Measurements from ENCODE around the gene CAT.

GRCh38 chr11:34510218-34510617 lies 71.5 kb downstream of the CAT start:
- TF ChIP-seq EZH2 (IDR thresholded peaks at IDR 0.05; ENCODE audit: low read length, missing control alignments) (no peak), CTCF (conservative IDR thresholded peaks at IDR 0.05 in 1 of 2, IDR thresholded peaks at IDR 0.05 in 1 of 2; ENCODE audit: low read depth in 1 of 2, low read length in 2 of 2) (no peak)

Data from fibroblast of lung (primary cell).